Measurements from ENCODE around the gene ABL1.

Gene ABL1

GRCh38 chr9:130849356-130849755 is 14.3 kb downstream of the ABL1 start:
- Histone ChIP-seq H3K27ac (ENCODE audit: extremely low read depth, low read depth, low read length) (no peak overlapping the region), H3K4me3 (ENCODE audit: low read depth, low read length) (no peak overlapping the region), H3K36me3 (ENCODE audit: control insufficient read depth in 2 of 2, insufficient read depth in 1 of 2, low read length in 2 of 2) (peaks cover 0 to 4% of the 10 kb centered on the region in 2 experiments; a peak in 1 of 3 replicates), H3K9me3 (ENCODE audit: control insufficient read depth, insufficient read depth, low read depth, low read length) (no peaks in the 10 kb centered on the region), H3K4me1 (ENCODE audit: control insufficient read depth, insufficient read depth, low read length) (no peaks in the 10 kb centered on the region; the same call in 1 of the 2 replicates)
- TF ChIP-seq ZNF24 (tag by site-specific recombination; IDR thresholded peaks at IDR 0.05): no peak
- no peak for TF ChIP-seq ZNF292 (tag by site-specific recombination; IDR thresholded peaks at IDR 0.05; ENCODE audit: borderline replicate concordance, low read depth)
- TF ChIP-seq ZBTB44 (tag by site-specific recombination; IDR thresholded peaks at IDR 0.05): no peak
- TF ChIP-seq ZBTB10 (tag by site-specific recombination; IDR thresholded peaks at IDR 0.05): no peak
- TF ChIP-seq ZNF530 (tag by site-specific recombination; IDR thresholded peaks at IDR 0.05; ENCODE audit: low read depth): no peak
- TF ChIP-seq ZNF488 (tag by site-specific recombination; IDR thresholded peaks at IDR 0.05): no peak
- ChIA-PET POLR2A (interaction anchor here (1.4 kb wide), 1 partner anchor 9 kb away, joined by 3 read pairs; no protein-coding TSS in a partner anchor), CTCF (interaction anchor here (0.5 to 4.0 kb wide), 5 partner anchors 11 to 1111 kb away, joined by 5 to 29 read pairs (median 9); no protein-coding TSS in a partner anchor)

GRCh38 chr9:130852801-130853200 is 17.7 kb downstream of the ABL1 start:
- POLR2A ChIA-PET: interaction anchor here (0.6 to 1.9 kb wide), 3 partner anchors 9 to 93 kb away, joined by 3 to 7 read pairs (median 5); partner anchors contain the start of gene ABL1

More at GRCh38 chr9:130852801-130853200, 17.7 kb downstream of the ABL1 start:
- Histone ChIP-seq H3K36me3 (ENCODE audit: control insufficient read depth in 2 of 2, insufficient read depth in 1 of 2, low read length in 2 of 2) (peaks cover 0 to 39% of the 10 kb centered on the region in 2 experiments; a peak in 1 of 3 replicates), H3K4me1 (ENCODE audit: control insufficient read depth, insufficient read depth, low read length) (no peaks in the 10 kb centered on the region), H3K4me3 (ENCODE audit: low read depth, low read length) (no peak overlapping the region), H3K9me3 (ENCODE audit: control insufficient read depth, insufficient read depth, low read depth, low read length) (no peaks in the 10 kb centered on the region), H3K27ac (ENCODE audit: extremely low read depth, low read depth, low read length) (no peak overlapping the region)
- CTCF ChIA-PET: interaction anchor here (0.7 to 4.0 kb wide), 12 partner anchors 8 to 152 kb away, joined by 3 to 29 read pairs (median 5); no protein-coding TSS in a partner anchor
- TF ChIP-seq PRDM10 (tag by site-specific recombination; IDR thresholded peaks at IDR 0.05): no peak
- no peak for TF ChIP-seq ZNF677 (tag by site-specific recombination; IDR thresholded peaks at IDR 0.05)
- 0 out of 2 replicates have a peak, but pooled peaks have one; percentile 17 for TF ChIP-seq ZNF600 (tag by site-specific recombination; IDR thresholded peaks at IDR 0.05)
- no peak for TF ChIP-seq ZNF544 (tag by site-specific recombination; IDR thresholded peaks at IDR 0.05)
- TF ChIP-seq ZNF10 (tag by site-specific recombination; IDR thresholded peaks at IDR 0.05): no peak
- TF ChIP-seq MYNN (tag by site-specific recombination; IDR thresholded peaks at IDR 0.05; ENCODE audit: borderline replicate concordance): no peak
- no peak for TF ChIP-seq FEZF1 (tag by site-specific recombination; IDR thresholded peaks at IDR 0.05)

Data from HEK293 (cell line).